Fibroblast of mammary gland (primary cell): ENCODE measurements around the gene KHSRP.
"Not testable (repeated sequence)": the region's sequence is repeated elsewhere in the genome, so short reads cannot be mapped to it uniquely, and the experiment has no call there.

ENCODE experiments used
- DNase-seq: peaks from one replicate; pipeline ENCODE4 v3.0.0-alpha.2; 2010; ENCODE audit warnings: low read depth
- H3K4me3 ChIP-seq: 2 replicates; pipeline ENCODE4 v1.5.1; 2011; ENCODE audit warnings: low read depth, mild to moderate bottlenecking, low read length, moderate library complexity; ENCODE audit not compliant: control insufficient read depth
- TF ChIP-seq, protein P1 (sequence below): conservative IDR thresholded peaks from 2 replicates; pipeline ENCODE4 v1.5.1; 2011; ENCODE audit warnings: low read depth, low read length, inconsistent platforms; ENCODE audit not compliant: control insufficient read depth, insufficient read depth

KHSRP gene

DNA sequence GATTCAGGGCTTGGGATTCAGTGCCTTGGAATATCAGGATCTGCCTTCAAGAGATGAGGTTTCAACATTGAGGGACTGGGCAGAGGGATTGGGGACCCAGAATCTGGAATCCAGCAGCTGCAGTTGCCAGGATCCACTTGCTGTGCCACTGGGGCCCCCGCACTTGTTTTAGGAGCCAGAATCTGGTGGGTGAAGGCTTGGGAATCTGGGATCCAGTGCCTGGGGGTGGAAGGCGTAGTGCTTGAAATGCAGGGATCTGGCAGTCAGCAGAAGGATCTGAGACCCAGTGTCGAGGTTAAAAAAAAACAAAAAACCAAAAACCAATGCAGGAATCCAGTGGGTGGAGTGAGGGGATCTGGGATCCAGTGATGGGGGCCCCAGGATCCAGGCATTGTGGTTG is 16.3 kb upstream of the KHSRP start:
- TF ChIP-seq, protein P1, sequence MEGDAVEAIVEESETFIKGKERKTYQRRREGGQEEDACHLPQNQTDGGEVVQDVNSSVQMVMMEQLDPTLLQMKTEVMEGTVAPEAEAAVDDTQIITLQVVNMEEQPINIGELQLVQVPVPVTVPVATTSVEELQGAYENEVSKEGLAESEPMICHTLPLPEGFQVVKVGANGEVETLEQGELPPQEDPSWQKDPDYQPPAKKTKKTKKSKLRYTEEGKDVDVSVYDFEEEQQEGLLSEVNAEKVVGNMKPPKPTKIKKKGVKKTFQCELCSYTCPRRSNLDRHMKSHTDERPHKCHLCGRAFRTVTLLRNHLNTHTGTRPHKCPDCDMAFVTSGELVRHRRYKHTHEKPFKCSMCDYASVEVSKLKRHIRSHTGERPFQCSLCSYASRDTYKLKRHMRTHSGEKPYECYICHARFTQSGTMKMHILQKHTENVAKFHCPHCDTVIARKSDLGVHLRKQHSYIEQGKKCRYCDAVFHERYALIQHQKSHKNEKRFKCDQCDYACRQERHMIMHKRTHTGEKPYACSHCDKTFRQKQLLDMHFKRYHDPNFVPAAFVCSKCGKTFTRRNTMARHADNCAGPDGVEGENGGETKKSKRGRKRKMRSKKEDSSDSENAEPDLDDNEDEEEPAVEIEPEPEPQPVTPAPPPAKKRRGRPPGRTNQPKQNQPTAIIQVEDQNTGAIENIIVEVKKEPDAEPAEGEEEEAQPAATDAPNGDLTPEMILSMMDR, result no peak
- DNase-seq, result no peak
- no peak overlapping the region for H3K4me3 ChIP-seq

DNA sequence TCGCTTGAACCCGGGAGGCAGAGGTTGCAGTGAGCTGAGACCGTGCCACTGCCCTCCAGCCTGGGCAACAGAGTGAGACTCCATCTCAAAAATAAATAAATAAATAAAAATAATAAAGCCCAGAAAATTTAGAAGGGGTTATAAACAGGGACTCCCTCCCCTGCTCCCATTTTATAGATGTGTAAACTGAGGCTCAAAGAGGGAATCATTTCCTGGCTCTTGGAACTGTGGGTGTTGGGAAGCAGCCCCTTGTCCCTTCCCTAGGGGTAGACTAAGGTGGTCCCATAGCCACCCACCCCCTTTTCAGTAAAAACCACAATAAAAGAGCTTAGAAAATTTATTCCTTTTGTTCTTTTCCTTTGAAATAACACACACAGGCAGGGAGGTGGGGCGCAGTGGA is 15.1 kb upstream of the KHSRP start:
- H3K4me3 ChIP-seq, result no peak overlapping the region
- no peak for DNase-seq
- TF ChIP-seq, protein P1, result no peak

DNA sequence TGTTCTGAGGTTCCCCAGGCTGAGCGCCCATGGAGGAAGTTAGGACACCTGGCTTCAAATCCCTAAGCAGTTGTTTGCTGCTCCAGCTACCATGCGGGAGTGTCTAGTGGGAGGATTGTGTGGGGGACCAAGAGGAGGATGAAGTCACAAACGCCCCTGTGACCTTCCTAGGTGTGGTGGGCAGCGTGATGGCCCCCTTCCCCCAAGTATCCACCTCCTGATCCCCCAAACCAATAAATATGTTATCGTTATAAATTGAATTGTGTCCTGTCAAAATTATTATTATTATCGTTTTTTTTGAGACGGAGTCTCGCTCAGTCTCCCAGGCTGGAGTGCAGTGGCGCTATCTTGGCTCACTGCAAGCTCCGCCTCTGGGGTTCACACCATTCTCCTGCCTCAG is 9.1 kb upstream of the KHSRP start, which contains the start of gene SLC25A41:
Gene SLC25A41, minus strand, starts transcription at position 101 of the 400 bp plus-strand sequence. Its CDS starts 70 bp downstream, at position 31.
- TF ChIP-seq, protein P1, result no peak
- DNase-seq, result no peak
- H3K4me3 ChIP-seq, result no peak within 1 kb of the TSS

DNA sequence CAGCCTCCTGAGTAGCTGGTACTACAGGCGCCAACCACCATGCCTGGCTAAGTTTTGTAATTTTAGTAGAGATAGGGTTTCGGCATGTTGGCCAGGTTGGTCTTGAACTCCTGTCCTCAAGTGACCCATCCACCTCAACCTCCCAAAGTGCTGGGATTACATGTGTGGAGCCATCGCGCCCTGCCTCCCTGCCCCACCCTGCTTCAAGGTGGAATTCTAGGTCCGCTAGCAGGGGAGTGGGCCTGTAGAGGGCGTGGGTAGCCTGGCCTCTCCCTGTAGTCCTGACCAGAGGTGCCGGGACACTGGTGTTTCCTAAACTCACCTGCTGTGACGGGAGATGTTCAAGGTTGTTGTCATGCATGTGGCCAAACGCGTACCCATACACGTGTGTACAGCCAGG is 8.6 kb upstream of the KHSRP start:
- no peak for DNase-seq
- H3K4me3 ChIP-seq, result no peak overlapping the region
- TF ChIP-seq, protein P1, result no peak

DNA sequence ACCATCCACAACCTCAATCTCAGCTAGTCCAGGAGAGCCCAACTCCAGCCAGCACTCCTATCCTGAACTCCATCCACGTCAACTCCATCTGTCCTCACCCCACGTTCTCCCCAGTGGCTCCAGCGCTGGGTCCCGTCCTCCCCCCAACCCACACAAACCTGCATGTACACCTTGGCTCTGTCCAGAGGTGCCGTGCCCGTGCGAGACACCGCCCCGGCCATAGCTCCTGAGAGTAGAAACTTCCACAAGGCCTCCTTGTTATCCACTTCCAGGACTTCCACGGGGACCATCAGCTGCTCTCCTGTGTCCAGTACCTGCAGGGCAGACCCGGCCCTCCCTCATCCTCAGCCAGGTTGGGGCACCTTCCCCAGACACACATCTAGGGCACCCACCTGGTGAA is 7.3 kb upstream of the KHSRP start:
- no peak for DNase-seq
- no peak overlapping the region for H3K4me3 ChIP-seq
- TF ChIP-seq, protein P1, result no peak

DNA sequence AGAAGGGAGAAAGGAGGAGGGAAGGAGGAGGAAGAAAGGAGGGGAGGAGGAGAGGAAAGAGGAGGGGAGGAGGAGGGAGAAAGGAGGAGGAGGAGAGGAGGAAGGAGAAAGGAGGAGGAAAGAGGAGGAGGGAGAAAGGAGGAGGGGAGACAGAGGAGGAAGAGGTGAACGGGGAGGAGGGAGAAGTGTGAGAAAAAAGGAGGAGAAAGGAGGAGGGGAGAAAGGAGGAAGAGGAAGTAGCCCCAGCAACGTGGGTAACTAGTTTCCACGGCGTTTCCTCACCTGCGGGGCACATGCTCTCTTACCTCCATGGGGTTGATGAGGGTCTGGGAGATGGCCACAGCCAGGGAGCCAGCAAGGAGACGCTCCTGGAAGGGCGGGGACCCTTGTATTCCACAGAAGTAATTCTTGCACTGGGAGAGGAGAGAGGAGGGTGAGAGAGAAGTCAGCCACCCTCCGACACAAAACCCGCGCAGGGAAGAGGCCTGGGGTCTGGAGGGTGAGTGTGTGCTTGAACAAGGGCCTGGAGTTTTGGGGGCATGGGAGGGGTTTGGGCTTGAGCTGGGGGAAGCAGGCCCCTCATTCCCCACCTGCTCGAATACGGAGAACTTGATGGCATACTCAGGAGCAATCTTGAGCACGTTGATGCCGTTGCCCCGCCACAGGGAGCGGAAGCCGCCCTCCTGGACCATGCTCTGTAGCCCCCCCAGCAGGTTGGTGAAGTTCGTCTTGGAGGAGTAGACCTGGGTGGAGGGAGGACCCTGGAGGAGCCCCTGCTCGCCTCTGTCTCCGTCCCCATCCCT is 5.0 kb upstream of the KHSRP start:
- DNase-seq, result no peak
- no peak overlapping the region for H3K4me3 ChIP-seq
- TF ChIP-seq, protein P1, result no peak

DNA sequence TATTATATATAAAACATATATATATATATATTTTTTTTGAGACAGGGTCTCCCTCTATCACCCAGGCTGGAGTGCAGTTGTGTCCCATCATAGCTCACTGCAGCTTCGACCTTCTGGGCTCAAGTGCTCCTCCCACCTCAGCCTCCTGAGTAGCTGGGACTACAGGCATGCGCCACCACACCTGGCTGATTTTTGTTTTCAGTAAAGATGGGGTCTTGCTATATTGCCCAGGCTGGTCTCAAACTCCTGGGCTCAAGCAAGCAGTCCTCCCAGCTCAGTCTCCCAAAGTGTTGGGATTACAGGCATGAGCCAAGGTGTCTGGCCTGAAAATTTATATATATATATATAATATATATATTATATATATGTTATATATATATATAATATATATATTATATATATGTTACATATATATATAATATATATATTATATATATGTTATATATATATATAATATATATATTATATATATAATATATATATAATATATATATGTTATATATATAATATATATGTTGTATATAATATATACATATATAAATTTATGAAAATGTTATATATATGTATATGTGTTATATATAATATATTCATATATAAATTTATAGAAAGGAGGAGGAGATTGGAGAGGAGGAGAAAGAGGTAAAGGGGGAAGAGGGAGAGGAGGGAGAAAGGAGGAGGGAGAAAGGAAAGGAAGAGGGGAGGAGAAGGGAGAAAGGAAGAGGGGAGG is 4.2 kb upstream of the KHSRP start:
- DNase-seq, H3K4me3 ChIP-seq: not testable (repeated sequence)
